ENCODE results near the gene KANK2. TPM values are rescaled to one million over a fixed set of nuclear protein-coding genes. Genes with fewer than 3 reads are reported as not detected.
A peak's percentile ranks its signal among the peaks of the same experiment; 100 is the strongest.

Gene KANK2
- total and polyA plus RNA-seq, 2 of the 13 experiments (the other 11 are each of a cell fraction or from before 2014, with no cell fraction given) = 5.7 to 12.9 TPM

DNA sequence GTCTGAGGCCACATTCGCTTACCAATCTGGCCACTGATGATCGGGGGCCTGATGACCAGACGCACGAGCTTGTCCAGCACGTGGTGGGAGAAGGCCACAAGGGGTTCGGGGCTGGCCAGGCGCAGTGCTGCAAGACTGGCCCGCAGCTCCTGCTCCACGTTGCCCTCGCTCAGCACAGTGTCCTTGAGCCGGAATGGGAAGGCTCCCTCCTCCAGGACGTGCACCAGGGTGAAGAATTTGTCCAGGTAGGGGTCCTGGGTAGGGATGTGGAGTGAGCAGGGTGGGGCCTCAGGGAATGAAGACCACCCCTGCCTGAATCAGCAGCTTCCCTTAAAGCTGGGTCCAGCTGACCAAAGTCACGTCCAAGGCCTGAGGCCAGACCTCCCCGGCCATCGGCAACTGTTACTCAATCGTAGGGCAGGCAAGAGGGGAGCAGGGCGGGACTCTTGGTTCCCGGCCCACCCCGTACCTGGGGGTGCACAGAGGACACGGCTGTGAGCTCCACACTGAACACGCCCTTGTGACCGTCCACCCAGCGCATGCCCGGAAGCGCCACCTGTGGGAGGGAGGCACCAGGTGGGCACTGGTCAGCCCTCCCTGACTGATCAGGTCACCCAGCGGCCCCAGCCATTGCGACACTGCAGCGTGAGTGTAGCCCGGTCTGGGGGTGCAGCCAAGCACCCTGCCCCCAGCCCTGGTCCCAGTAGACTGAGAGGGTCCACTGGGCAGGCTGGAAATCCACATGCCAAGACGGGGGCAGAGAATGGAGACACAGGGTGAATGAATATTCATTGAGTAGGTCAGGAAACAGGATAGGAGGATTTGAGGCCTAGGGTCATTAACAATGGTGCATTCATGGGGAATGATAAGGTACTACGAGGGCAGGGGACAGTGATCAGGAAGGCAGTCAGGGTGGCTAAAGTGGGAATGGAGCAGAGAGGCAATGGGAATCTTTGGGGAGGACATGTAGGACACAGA is 39.3 kb upstream of the KANK2 start (continued):
- TF ChIP-seq FOXJ3 (CRISPR knock-in tag; IDR thresholded peaks at IDR 0.05; ENCODE audit: borderline replicate concordance) = 0 out of 2 replicates have a peak, but pooled peaks have one; percentile 30
- 0 out of 2 replicates have a peak, but pooled peaks have one; percentile 73 for TF ChIP-seq ZNF138 (CRISPR knock-in tag; IDR thresholded peaks at IDR 0.05; ENCODE audit: low read depth)
- peak; percentile 79; the same call in 1 of the 2 replicates for TF ChIP-seq ZFX (CRISPR knock-in tag; IDR thresholded peaks at IDR 0.05; ENCODE audit: low read depth)
- TF ChIP-seq ZFP36L2 (CRISPR knock-in tag; IDR thresholded peaks at IDR 0.05) = no peak
- TF ChIP-seq ADNP (CRISPR knock-in tag; IDR thresholded peaks at IDR 0.05) = no peak
- TF ChIP-seq, protein P1, sequence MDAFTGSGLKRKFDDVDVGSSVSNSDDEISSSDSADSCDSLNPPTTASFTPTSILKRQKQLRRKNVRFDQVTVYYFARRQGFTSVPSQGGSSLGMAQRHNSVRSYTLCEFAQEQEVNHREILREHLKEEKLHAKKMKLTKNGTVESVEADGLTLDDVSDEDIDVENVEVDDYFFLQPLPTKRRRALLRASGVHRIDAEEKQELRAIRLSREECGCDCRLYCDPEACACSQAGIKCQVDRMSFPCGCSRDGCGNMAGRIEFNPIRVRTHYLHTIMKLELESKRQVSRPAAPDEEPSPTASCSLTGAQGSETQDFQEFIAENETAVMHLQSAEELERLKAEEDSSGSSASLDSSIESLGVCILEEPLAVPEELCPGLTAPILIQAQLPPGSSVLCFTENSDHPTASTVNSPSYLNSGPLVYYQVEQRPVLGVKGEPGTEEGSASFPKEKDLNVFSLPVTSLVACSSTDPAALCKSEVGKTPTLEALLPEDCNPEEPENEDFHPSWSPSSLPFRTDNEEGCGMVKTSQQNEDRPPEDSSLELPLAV (CRISPR knock-in tag; conservative IDR thresholded peaks at IDR 0.05; ENCODE audit: low read depth) = no peak
- TF ChIP-seq KMT2A (CRISPR knock-in tag; IDR thresholded peaks at IDR 0.05) = no peak
- no peak for TF ChIP-seq NFYC (CRISPR knock-in tag; IDR thresholded peaks at IDR 0.05)
- TF ChIP-seq ZNF530 (CRISPR knock-in tag; IDR thresholded peaks at IDR 0.05; ENCODE audit: low read depth) = no peak
- no peak for TF ChIP-seq BHLHE40 (IDR thresholded peaks at IDR 0.05; ENCODE audit: low read length)
- TF ChIP-seq CC2D1A (CRISPR knock-in tag; IDR thresholded peaks at IDR 0.05) = no peak
- peak; percentile 49 for TF ChIP-seq ASH2L (IDR thresholded peaks at IDR 0.05; ENCODE audit: insufficient read length, low read depth, low read length)
- no peak for TF ChIP-seq ZNF816 (CRISPR knock-in tag; IDR thresholded peaks at IDR 0.05; ENCODE audit: borderline replicate concordance)
- no peak for TF ChIP-seq ZBTB42 (CRISPR knock-in tag; IDR thresholded peaks at IDR 0.05)
- no peak for TF ChIP-seq ZNF225 (CRISPR knock-in tag; IDR thresholded peaks at IDR 0.05)
- 0 out of 2 replicates have a peak, but pooled peaks have one; percentile 63 for TF ChIP-seq HOXA7 (CRISPR knock-in tag; IDR thresholded peaks at IDR 0.05)
- TF ChIP-seq ZEB1 (IDR thresholded peaks at IDR 0.05; ENCODE audit: insufficient replicate concordance, low read depth) = peak; percentile 98
- 0 out of 2 replicates have a peak, but pooled peaks have one; percentile 54 for TF ChIP-seq ZNF672 (CRISPR knock-in tag; IDR thresholded peaks at IDR 0.05)
- TF ChIP-seq SMAD3 (CRISPR knock-in tag; IDR thresholded peaks at IDR 0.05) = peak; percentile 70; the same call in 1 of the 2 replicates
- 0 out of 2 replicates have a peak, but pooled peaks have one; percentile 78 for TF ChIP-seq ZNF782 (CRISPR knock-in tag; IDR thresholded peaks at IDR 0.05; ENCODE audit: borderline replicate concordance)
- TF ChIP-seq ZFP62 (CRISPR knock-in tag; IDR thresholded peaks at IDR 0.05) = no peak
- no peak for TF ChIP-seq NAIF1 (CRISPR knock-in tag; IDR thresholded peaks at IDR 0.05; ENCODE audit: borderline replicate concordance)
- peak; percentile 61; the same call in 1 of the 2 replicates for TF ChIP-seq IRF2 (CRISPR knock-in tag; IDR thresholded peaks at IDR 0.05)
- peak; percentile 80; the same call in 1 of the 2 replicates for TF ChIP-seq ZNF572 (CRISPR knock-in tag; IDR thresholded peaks at IDR 0.05)
- peak; percentile 52; the same call in 1 of the 2 replicates for TF ChIP-seq ELF3 (CRISPR knock-in tag; IDR thresholded peaks at IDR 0.05)
- TF ChIP-seq, protein P2, sequence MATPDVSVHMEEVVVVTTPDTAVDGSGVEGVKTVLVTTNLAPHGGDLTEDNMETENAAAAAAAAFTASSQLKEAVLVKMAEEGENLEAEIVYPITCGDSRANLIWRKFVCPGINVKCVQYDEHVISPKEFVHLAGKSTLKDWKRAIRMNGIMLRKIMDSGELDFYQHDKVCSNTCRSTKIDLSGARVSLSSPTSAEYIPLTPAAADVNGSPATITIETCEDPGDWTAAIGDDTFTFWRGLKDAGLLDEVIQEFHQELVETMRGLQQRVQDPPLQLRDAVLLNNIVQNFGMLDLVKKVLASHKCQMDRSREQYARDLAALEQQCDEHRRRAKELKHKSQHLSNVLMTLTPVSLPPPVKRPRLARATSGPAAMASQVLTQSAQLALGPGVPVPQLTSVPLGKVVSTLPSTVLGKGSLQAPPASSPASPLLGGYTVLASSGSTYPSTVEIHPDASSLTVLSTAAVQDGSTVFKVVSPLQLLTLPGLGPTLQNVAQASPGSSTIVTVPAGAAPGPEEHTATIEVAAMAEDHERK (CRISPR knock-in tag; IDR thresholded peaks at IDR 0.05; ENCODE audit: low read depth) = no peak
- TF ChIP-seq ZNF543 (CRISPR knock-in tag; IDR thresholded peaks at IDR 0.05) = peak; percentile 73; the same call in 1 of the 2 replicates
- TF ChIP-seq RELA (CRISPR knock-in tag; IDR thresholded peaks at IDR 0.05) = no peak
- peak; percentile 44 for TF ChIP-seq TEAD3 (CRISPR knock-in tag; optimal IDR thresholded peaks at IDR 0.05; ENCODE audit: borderline replicate concordance)

Measured in HepG2 (cell line).